D341Med (cell line): ENCODE measurements around the gene TMEM267.
"Not testable (repeated sequence)": the region's sequence is repeated elsewhere in the genome, so short reads cannot be mapped to it uniquely, and the experiment has no call there.

Experiments
- DNase-seq: peaks from one replicate; pipeline ENCODE4 v3.0.0; 2012; ENCODE audit warnings: low spot score

The TMEM267 gene

DNA sequence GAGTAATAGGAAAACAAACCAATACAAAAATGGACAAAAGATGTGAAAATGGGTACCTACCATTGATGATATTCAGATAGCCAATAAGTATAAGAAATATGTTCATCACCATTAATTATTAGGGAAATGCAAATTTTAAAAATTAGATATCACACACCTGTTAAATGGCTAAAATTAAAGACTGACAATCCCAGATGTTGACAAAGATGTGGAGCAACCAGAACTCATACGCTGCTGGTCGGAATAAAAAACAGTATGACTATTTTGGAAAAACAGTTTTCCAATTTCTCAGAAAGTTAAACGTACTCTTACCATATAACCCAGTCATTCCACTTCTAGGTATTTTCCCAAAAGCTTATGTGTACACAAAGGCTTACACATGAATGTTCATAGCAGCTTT lies 27.1 kb downstream of the TMEM267 start:
- no peak for DNase-seq

GRCh38 chr5:43441575-43441974 lies 42.1 kb downstream of the TMEM267 start:
- DNase-seq = not testable (repeated sequence)

DNA sequence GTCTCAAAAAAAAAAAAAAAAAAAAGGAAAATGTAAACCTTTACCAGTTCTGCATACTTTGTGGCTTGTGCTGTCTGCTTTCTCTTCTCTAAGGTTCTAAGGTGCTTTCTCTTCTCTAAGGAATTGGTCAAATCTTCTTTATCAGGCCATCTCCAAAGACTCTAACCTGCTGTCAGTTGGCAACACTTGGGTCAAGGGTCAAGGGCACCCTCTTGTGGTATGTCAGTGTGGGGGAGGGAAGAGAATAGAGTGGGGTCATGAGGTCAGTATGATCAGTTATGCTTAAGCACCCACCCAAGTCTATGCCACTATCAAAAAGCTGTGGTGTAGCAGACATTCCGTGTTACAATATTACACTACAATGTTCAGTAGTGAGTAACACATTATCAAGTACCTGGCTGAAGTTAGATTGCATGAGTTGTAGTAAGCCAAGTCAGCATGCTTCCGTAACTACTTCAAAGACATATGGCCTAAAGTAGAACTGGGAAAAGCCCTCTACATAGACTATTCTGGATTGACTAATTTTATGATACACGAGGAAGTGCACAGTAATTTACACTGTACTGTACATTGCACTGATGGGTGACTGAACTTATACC lies 46.5 kb downstream of the TMEM267 start:
- no peak for DNase-seq

- no peak for DNase-seq
These were observed 50.3 kb downstream of the TMEM267 start for GRCh38 chr5:43433382-43433781.

- DNase-seq = peak; percentile 27
These were observed 50.9 kb downstream of the TMEM267 start for GRCh38 chr5:43432486-43433375.

GRCh38 chr5:43429706-43430105 lies 54.0 kb downstream of the TMEM267 start:
- DNase-seq = no peak

GRCh38 chr5:43429016-43429415 lies 54.6 kb downstream of the TMEM267 start:
- DNase-seq = no peak

DNA sequence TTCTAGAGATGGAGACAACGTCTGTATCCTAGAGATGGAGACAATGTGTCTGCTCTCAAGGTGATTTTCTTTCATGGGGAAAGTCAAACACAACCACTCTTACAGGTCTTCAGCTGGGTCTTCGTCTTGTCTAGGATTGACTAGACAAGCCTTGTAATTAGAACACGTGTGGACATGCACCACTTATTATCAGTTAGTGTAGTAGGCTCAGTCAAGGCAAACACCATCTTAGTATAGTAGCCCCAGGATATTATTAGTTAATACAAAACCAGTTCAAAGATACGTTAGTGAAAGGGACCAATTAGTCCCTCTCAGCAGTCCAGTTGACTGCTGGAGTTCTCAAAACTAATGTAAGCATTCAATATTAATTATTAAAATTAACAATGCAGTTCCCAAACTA lies 56.4 kb downstream of the TMEM267 start:
- DNase-seq = no peak

- no peak for DNase-seq
These were observed 57.7 kb downstream of the TMEM267 start for GRCh38 chr5:43425983-43426382.

DNA sequence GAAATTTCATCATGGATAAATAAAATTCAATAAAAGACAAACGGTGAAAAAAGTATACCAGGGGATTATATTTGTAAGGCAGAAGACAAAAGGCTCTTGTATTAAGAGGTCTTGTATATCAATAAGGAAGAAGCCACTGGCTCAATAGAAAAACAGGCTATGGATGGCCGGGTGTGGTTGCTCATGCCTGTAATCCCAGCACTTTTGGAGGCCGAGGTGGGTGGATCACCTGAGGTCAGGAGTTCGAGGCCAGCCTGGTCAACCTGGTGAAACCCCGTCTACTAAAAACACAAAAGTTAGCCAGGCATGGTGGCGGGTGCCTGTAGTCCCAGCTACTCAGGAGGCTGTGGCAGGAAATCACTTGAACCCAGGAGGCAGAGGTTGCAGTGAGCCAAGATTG lies 60.6 kb downstream of the TMEM267 start:
- not testable (repeated sequence) for DNase-seq

DNA sequence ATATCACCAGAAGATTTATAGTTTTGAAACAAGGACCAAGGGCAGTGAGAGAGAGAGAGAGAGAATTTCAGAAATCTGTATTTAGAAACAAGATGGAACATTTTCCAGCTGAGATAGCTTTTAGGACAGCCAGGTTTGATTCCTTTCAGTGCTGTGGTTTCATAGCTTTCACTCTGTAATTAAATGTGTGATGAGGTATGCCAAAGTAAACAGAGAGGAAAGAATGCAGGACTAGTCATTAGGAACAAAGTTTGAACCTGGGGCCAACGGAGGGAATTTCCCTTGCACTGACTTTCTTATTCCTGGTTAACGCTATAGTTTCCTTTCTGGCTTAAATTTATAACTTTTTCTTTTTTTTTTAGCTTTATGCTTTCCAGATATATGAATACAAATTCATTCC lies 61.5 kb downstream of the TMEM267 start:
- DNase-seq = no peak

GRCh38 chr5:43421450-43422133 lies 62.1 kb downstream of the TMEM267 start:
- DNase-seq = no peak

DNA sequence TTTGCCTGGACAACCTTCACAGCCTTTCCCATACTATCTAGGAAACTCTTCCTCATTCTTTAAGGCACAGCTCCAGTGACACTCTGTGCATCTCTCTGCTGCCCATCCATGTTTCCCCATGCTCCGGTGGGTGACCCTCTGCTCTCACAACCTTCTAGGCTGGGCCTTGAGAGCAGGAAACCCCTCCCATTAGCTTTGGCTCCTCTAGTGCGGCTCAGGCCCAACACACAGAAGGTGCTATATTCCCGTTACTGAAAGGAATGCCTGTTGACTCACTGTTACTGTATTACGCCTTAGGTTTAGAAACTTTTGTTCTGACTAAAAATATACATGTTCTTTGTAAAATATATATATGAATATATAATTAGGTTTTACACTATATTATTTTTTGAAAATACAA lies 63.4 kb downstream of the TMEM267 start:
- no peak for DNase-seq

- DNase-seq = no peak
These were observed 65.1 kb downstream of the TMEM267 start for GRCh38 chr5:43418561-43418960.

GRCh38 chr5:43416803-43417394 lies 66.8 kb downstream of the TMEM267 start:
- DNase-seq = no peak

GRCh38 chr5:43415935-43416802 lies 67.5 kb downstream of the TMEM267 start:
- no peak for DNase-seq

DNA sequence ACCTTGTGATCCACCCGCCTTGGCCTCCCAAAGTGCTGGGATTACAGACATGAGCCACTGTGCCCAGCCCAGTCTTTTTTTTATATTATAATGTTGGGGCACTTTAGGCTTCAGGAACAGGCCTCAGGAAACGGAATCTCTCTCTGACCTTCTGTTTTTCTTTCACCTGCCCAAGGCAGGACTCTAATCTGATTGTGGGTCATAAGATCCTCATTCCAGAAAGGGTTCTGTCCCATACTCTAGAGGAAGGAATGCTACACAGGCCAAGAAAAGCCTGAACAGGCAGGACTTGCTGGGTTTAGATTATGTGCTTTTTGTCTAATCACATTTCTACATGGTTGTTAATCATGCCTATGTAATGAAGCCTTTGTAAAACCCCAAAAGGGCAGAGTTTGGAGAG lies 69.7 kb downstream of the TMEM267 start:
- no peak for DNase-seq

DNA sequence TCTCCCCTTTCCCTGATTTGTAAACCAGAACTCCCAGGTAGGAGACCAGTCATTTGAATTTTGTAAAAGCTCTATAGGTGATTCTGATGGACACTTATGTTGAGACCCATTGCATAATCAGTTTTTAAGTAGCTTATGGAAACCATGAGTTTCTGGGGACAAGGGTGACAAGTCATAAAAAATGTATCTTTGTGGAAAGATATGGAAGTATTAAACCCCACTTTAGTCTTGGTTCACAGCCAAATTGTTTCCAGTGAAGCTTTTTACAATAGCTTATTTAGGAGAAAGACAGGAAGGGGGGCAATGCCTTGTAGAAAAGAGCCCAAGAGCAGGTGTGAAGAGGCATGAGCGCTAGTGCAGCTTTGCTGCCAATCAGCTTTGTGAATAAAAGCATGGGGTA lies 71.0 kb downstream of the TMEM267 start:
- no peak for DNase-seq

GRCh38 chr5:43412156-43412555 lies 71.5 kb downstream of the TMEM267 start, which contains the start of gene CCL28:
Gene CCL28, minus strand, starts transcription at chr5:43412391. Its CDS starts 75 bp downstream, at chr5:43412316.
- no peak for DNase-seq

DNA sequence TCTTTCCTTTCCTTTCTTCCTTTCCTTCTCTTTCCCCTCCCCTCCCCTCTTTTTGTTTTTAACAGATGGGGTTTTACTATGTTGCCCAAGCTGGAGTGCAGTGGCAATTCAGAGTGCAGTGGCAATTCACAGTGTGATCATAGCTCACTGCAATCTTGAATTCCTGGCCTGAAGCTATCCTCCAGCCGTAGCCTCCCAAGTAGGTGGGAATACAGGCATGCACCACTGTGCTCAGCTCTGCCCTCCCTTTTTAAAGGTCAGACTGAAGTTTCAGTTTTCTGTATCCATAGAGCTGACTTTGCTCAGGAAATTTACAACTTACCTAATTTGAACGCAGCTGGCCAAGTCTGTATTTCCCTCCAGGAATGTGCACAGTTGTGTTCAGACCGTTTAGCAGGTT lies 72.2 kb downstream of the TMEM267 start:
- DNase-seq = no peak

DNA sequence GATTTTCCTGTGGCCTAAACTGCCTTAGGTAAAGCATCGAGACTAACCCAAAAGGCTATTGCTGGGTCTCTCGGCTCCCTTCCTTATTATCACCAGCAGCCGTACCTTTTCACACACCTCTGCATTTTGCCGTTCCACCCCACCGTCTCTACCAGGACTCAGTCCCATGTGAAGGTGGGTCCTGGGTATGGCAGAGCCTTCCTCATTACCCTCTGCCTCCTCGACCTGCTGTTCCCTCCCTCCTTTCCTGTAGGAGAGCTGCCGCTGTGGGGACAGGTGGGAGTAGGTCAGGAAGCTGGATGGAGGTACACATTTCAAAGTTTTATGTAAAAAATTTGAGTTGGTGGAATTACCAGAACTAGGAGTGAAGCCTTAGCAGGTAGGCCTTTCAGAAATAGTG lies 73.3 kb downstream of the TMEM267 start:
- DNase-seq = no peak
